ENCODE results near the gene CTBP2. TPM values are rescaled to one million over a fixed set of nuclear protein-coding genes. Genes with fewer than 3 reads are reported as not detected.

CTBP2 gene
- total RNA-seq, 1 experiment from 2014 or later, result 191 TPM

DNA sequence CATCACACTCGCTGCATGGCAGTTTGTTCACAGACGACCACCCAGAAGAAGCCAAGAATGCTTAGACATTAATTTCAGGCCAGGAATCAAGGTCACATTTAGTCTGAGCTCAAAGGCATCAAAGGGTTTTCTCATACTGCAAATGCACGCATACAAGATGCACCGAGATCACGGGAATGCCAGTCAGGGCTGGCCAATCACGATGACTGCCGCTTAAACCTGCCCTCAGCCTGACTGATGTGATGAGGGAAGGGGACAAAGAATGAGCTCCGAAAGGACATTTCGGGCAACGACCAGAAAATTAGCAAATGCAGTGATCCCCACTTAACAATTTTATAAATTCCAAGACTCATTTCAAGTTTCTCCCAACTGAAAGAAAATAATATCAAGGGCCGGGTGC is 20.2 kb downstream of the CTBP2 start:
- CTCF ChIA-PET, result interaction anchor here (1.6 to 2.1 kb wide), 2 partner anchors 13 to 92 kb away, joined by 6 read pairs; no protein-coding TSS in a partner anchor
- no peaks in the 10 kb centered on the region for H3K27me3 Mint-ChIP-seq (ENCODE audit: low read depth)
- peaks cover 90% of the 10 kb centered on the region for H3K4me1 Mint-ChIP-seq
- no peak overlapping the region for H3K4me3 Mint-ChIP-seq
- POLR2A ChIA-PET, result interaction anchor here (1.3 kb wide), 1 partner anchor 13 kb away, joined by 5 read pairs; no protein-coding TSS in a partner anchor
- H3K36me3 Mint-ChIP-seq, result peaks cover 27% of the 10 kb centered on the region
- peak overlapping the region; percentile 84 for H3K27ac Mint-ChIP-seq
- DNase-seq (ENCODE audit: low spot score) (no peak), ATAC-seq (no peak)
- H3K9me3 Mint-ChIP-seq, result no peaks in the 10 kb centered on the region
- no peak for TF ChIP-seq NFYB (CRISPR knock-in tag; conservative IDR thresholded peaks at IDR 0.05; ENCODE audit: low read depth)
- no peak for TF ChIP-seq USF1 (CRISPR knock-in tag; IDR thresholded peaks at IDR 0.05)
- no peak for TF ChIP-seq MYBL2 (CRISPR knock-in tag; IDR thresholded peaks at IDR 0.05)

DNA sequence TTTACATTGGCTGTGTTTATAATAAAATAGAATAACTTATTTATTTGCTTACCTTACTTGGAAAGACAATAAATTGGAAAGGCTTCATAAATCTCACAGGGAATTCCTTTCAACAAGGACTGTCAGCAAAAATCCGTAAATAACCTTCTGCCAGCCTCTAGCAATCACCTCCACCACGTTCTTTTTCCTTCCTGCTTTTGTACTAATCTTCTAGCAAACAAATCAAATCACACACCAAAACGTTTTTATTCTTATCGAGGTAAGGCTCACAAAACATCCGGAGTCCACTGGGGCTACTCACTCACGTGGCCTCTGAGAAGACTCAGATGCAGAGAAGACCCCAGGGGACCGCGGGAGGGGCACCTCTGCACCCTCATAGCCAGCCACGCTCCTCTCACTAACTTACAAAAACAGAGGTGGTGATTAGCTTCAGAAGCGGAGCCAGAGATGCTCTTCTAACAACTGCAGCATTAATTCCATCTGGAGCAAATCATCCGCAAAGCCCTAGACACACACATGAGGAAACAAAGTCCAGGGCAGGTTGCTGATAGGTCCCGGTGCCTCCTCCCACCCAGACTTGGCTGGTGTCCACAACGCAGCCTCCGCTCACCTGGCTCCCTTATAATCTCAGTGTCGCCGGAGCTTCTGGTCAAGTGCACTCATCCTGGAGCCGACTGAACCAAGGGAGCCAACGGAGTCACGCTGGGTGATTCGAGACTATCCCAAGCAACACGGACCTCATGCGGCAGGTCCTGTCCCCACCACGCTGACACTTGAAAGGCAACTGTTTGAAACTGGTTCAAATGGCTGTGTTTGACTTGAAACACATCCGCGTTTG is 22.5 kb downstream of the CTBP2 start:
- POLR2A ChIA-PET, result no interaction called here

DNA sequence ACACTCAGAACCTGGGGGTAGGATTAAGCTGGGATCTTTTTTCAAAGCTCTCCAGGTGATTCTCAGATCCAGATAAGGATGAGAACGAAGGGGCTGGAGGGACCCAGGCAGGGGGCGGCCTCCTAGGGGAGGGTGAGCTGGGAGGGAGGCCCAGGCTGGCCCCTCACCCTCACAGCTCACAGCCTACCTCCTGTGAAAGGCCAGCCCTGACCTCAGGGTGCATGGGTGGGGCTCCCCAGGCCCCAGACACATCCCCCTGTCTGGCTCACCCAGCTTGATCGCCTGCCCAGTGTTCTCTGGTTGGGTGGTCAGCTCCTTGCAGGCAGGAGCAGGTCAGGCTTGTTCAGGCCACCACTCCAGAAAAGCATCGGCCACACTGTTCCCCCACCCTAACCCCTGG is 24.3 kb downstream of the CTBP2 start:
- H3K36me3 Mint-ChIP-seq, result peaks cover 50% of the 10 kb centered on the region
- no peak for DNase-seq (ENCODE audit: low spot score)
- ChIA-PET POLR2A (interaction anchor here (1.0 kb wide), 1 partner anchor 17 kb away, joined by 3 read pairs; no protein-coding TSS in a partner anchor), CTCF (interaction anchor here (1.0 to 1.9 kb wide), 5 partner anchors 13 to 143 kb away, joined by 3 to 8 read pairs (median 5); no protein-coding TSS in a partner anchor)
- H3K9me3 Mint-ChIP-seq, result no peaks in the 10 kb centered on the region
- no peaks in the 10 kb centered on the region for H3K27me3 Mint-ChIP-seq (ENCODE audit: low read depth)
- ATAC-seq, result no peak
- H3K27ac Mint-ChIP-seq, result peak overlapping the region; percentile 90
- H3K4me3 Mint-ChIP-seq, result no peak overlapping the region
- peaks cover 92% of the 10 kb centered on the region for H3K4me1 Mint-ChIP-seq
- no peak for TF ChIP-seq ZNF416 (CRISPR knock-in tag; IDR thresholded peaks at IDR 0.05)
- TF ChIP-seq, protein P1, sequence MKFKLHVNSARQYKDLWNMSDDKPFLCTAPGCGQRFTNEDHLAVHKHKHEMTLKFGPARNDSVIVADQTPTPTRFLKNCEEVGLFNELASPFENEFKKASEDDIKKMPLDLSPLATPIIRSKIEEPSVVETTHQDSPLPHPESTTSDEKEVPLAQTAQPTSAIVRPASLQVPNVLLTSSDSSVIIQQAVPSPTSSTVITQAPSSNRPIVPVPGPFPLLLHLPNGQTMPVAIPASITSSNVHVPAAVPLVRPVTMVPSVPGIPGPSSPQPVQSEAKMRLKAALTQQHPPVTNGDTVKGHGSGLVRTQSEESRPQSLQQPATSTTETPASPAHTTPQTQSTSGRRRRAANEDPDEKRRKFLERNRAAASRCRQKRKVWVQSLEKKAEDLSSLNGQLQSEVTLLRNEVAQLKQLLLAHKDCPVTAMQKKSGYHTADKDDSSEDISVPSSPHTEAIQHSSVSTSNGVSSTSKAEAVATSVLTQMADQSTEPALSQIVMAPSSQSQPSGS (CRISPR knock-in tag; IDR thresholded peaks at IDR 0.05; ENCODE audit: borderline replicate concordance, low read depth), result no peak
- TF ChIP-seq, protein P2, sequence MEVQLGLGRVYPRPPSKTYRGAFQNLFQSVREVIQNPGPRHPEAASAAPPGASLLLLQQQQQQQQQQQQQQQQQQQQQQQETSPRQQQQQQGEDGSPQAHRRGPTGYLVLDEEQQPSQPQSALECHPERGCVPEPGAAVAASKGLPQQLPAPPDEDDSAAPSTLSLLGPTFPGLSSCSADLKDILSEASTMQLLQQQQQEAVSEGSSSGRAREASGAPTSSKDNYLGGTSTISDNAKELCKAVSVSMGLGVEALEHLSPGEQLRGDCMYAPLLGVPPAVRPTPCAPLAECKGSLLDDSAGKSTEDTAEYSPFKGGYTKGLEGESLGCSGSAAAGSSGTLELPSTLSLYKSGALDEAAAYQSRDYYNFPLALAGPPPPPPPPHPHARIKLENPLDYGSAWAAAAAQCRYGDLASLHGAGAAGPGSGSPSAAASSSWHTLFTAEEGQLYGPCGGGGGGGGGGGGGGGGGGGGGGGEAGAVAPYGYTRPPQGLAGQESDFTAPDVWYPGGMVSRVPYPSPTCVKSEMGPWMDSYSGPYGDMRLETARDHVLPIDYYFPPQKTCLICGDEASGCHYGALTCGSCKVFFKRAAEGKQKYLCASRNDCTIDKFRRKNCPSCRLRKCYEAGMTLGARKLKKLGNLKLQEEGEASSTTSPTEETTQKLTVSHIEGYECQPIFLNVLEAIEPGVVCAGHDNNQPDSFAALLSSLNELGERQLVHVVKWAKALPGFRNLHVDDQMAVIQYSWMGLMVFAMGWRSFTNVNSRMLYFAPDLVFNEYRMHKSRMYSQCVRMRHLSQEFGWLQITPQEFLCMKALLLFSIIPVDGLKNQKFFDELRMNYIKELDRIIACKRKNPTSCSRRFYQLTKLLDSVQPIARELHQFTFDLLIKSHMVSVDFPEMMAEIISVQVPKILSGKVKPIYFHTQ (CRISPR knock-in tag; IDR thresholded peaks at IDR 0.05), result no peak
- no peak for TF ChIP-seq TCF7 (CRISPR knock-in tag; IDR thresholded peaks at IDR 0.05; ENCODE audit: low read depth)
- no peak for TF ChIP-seq IRF1 (CRISPR knock-in tag; IDR thresholded peaks at IDR 0.05)
- no peak for TF ChIP-seq NR1H2 (CRISPR knock-in tag; IDR thresholded peaks at IDR 0.05)
- TF ChIP-seq, protein P3, sequence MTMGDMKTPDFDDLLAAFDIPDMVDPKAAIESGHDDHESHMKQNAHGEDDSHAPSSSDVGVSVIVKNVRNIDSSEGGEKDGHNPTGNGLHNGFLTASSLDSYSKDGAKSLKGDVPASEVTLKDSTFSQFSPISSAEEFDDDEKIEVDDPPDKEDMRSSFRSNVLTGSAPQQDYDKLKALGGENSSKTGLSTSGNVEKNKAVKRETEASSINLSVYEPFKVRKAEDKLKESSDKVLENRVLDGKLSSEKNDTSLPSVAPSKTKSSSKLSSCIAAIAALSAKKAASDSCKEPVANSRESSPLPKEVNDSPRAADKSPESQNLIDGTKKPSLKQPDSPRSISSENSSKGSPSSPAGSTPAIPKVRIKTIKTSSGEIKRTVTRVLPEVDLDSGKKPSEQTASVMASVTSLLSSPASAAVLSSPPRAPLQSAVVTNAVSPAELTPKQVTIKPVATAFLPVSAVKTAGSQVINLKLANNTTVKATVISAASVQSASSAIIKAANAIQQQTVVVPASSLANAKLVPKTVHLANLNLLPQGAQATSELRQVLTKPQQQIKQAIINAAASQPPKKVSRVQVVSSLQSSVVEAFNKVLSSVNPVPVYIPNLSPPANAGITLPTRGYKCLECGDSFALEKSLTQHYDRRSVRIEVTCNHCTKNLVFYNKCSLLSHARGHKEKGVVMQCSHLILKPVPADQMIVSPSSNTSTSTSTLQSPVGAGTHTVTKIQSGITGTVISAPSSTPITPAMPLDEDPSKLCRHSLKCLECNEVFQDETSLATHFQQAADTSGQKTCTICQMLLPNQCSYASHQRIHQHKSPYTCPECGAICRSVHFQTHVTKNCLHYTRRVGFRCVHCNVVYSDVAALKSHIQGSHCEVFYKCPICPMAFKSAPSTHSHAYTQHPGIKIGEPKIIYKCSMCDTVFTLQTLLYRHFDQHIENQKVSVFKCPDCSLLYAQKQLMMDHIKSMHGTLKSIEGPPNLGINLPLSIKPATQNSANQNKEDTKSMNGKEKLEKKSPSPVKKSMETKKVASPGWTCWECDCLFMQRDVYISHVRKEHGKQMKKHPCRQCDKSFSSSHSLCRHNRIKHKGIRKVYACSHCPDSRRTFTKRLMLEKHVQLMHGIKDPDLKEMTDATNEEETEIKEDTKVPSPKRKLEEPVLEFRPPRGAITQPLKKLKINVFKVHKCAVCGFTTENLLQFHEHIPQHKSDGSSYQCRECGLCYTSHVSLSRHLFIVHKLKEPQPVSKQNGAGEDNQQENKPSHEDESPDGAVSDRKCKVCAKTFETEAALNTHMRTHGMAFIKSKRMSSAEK (CRISPR knock-in tag; IDR thresholded peaks at IDR 0.05; ENCODE audit: borderline replicate concordance), result no peak
- TF ChIP-seq RELA (CRISPR knock-in tag; IDR thresholded peaks at IDR 0.05; ENCODE audit: borderline replicate concordance), result no peak
- TF ChIP-seq ATF3 (CRISPR knock-in tag; conservative IDR thresholded peaks at IDR 0.05), result no peak

More for the DNA sequence above, 22.5 kb downstream of the CTBP2 start:
- peak overlapping the region; percentile 16; the same call in 1 of the 2 replicates for H3K4me3 Mint-ChIP-seq
- CTCF ChIA-PET, result no interaction called here
- no peaks in the 10 kb centered on the region for H3K27me3 Mint-ChIP-seq (ENCODE audit: low read depth)
- H3K36me3 Mint-ChIP-seq, result peaks cover 38% of the 10 kb centered on the region
- peak overlapping the region; percentile 85 for H3K27ac Mint-ChIP-seq
- peaks cover 91% of the 10 kb centered on the region for H3K4me1 Mint-ChIP-seq
- TF ChIP-seq ZNF232 (CRISPR knock-in tag; IDR thresholded peaks at IDR 0.05), result no peak
- TF ChIP-seq, protein P1 (CRISPR knock-in tag; IDR thresholded peaks at IDR 0.05; ENCODE audit: borderline replicate concordance, low read depth), result no peak
- DNase-seq (ENCODE audit: low spot score), result no peak
- ATAC-seq, result no peak
- no peaks in the 10 kb centered on the region for H3K9me3 Mint-ChIP-seq

Measured in WTC11 (cell line).